Gastrocnemius medialis (tissue), 4 donors: ENCODE results near the gene ZBTB7B. TPM values are rescaled to one million over a fixed set of nuclear protein-coding genes. Genes with fewer than 3 reads are reported as not detected.

Experiments used
- ATAC-seq, 2 donors: fragments of 150-250 bp; one replicate each; pipeline ENCODE4 v1.9.1; 2016
- DNase-seq, 2 donors: peaks; one replicate each; pipeline ENCODE4 v3.0.0-alpha.2; 2019
- H3K27ac ChIP-seq, 4 donors: fragments of 200-600 bp; sonication (generic); 1 replicate in 1 of 4; 2 replicates in 3 of 4; pipeline ENCODE4 v1.5.1; 2016 to 2018; ENCODE audit warnings: mild to moderate bottlenecking in 2 of 4, moderate library complexity in 1 of 4
- H3K27me3 ChIP-seq, 3 donors: fragments of 200-600 bp; sonication (generic) in 2 of 3; 1 replicate in 1 of 3; 2 replicates in 2 of 3; pipeline versions ENCODE4 v1.5.1 to v1.6.0; 2016 to 2019; ENCODE audit warnings: mild to moderate bottlenecking in 1 of 3, moderate library complexity in 1 of 3
- H3K36me3 ChIP-seq, 2 donors: fragments of 200-600 bp; sonication (generic) in 1 of 2; one replicate each; pipeline ENCODE4 v1.5.1; 2017 to 2018
- H3K4me1 ChIP-seq, 2 donors: fragments of 200-600 bp; sonication (generic) in 1 of 2; one replicate each; pipeline ENCODE4 v1.5.1; 2016 to 2017; ENCODE audit warnings: mild to moderate bottlenecking in 2 of 2
- H3K4me3 ChIP-seq, 4 donors: fragments of 200-600 bp; sonication (generic) in 3 of 4; 1 replicate in 1 of 4; 2 replicates in 3 of 4; pipeline ENCODE4 v1.5.1; 2016 to 2019; ENCODE audit warnings: mild to moderate bottlenecking in 2 of 4
- H3K9me3 ChIP-seq, 3 donors: fragments of 200-600 bp; sonication (generic) in 2 of 3; 1 replicate in 1 of 3; 2 replicates in 2 of 3; pipeline ENCODE4 v1.5.1; 2016 to 2019
- CTCF ChIP-seq, 5 experiments: fragments of 450-650 bp in 3 of 5; fragments of 200-600 bp in 2 of 5; sonication (generic) in 2 of 5; IDR thresholded peaks in 4 of 5; conservative IDR thresholded peaks in 1 of 5; 1 replicate in 4 of 5; 2 replicates in 1 of 5; pipeline ENCODE4 v1.5.1; 2016 to 2019; ENCODE audit warnings: antibody characterized with exemption in 5 of 5, mild to moderate bottlenecking in 3 of 5, moderate library complexity in 3 of 5
- POLR2A ChIP-seq, 2 donors: fragments of 450-650 bp; IDR thresholded peaks; one replicate each; pipeline ENCODE4 v1.6.1; 2017; ENCODE audit warnings: antibody characterized with exemption in 2 of 2, mild to moderate bottlenecking in 2 of 2, moderate library complexity in 2 of 2
- in situ Hi-C, 4 donors: fragments of 200-750 bp; cut with MboI; loops; one replicate each; pipeline versions ENCODE4 v1.15.0 to v1.8.0; 2017; ENCODE audit warnings: low sequenced_read_pairs in 4 of 4
- intact Hi-C: fragments of 100-400 bp; cut with DNase I; formaldehyde crosslinking; loops from one replicate; pipeline ENCODE4 v1.15.1; 2023; ENCODE audit warnings: low total_unique reads
- total RNA-seq, 4 donors: library from RNA; depleted of rRNA; stranded (reverse); fragments of >200 nt; gene quantifications; one replicate each; pipeline versions ENCODE4 v1.1.0 to v1.2.3, GENCODE V29; 2016

The ZBTB7B gene
- total RNA-seq, 4 donors from 2014 or later = 61.3 to 100 (median 73.1) TPM

- Histone ChIP-seq H3K27me3 (no peaks in the 10 kb centered on the region), H3K27ac (peak overlapping the region; percentile 93 to 96 (median 95)), H3K36me3 (peaks cover 0 to 36% of the 10 kb centered on the region in 2 donors), H3K4me3 (peak overlapping the region; percentile 45 to 64 (median 52)), H3K4me1 (peaks cover 38 to 42% of the 10 kb centered on the region in 2 donors), H3K9me3 (no peaks in the 10 kb centered on the region)
- intact Hi-C loops = loop anchor here (5.0 kb wide), 2 partner anchors 82 to 117 kb away; partner anchors contain the start of gene ADAM15
- in situ Hi-C loops = loop anchor here in 3 of 4 donors (10.0 to 25.0 kb wide), 2 partner anchors 45 to 92 kb away; partner anchors contain the start of genes ADAM15 (in 1 of the 3) and EFNA4 (in 1 of the 3)
- TF ChIP-seq POLR2A (IDR thresholded peaks at IDR 0.05) = no peak
- no peak for TF ChIP-seq CTCF (IDR thresholded peaks at IDR 0.05 in 4 of 5, conservative IDR thresholded peaks at IDR 0.05 in 1 of 5)
- ATAC-seq = no peak
- DNase-seq = peak in 1 of 2 donors; percentile 43
Observed at GRCh38 chr1:154969860-154970452, 32.6 kb upstream of the ZBTB7B start.

- in situ Hi-C loops (loop anchor here in 1 of 4 donors (25.0 kb wide), 1 partner anchor 92 kb away; the partner anchor contains the start of genes ADAM15 and EFNA4), intact Hi-C loops (loop anchor here (5.0 kb wide), 2 partner anchors 82 to 117 kb away; partner anchors contain the start of gene ADAM15)
- peak within 1 kb of the TSS; percentile 93 to 96 (median 95) for H3K27ac ChIP-seq
- peaks cover 44 to 47% of the 10 kb centered on the region in 2 donors for H3K4me1 ChIP-seq
- peak; percentile 93 to 95 for DNase-seq
- H3K27me3 ChIP-seq = no peaks in the 10 kb centered on the region
- H3K9me3 ChIP-seq = no peaks in the 10 kb centered on the region
- H3K4me3 ChIP-seq = peak within 1 kb of the TSS; percentile 45 to 64 (median 52)
- peak; percentile 52 to 53 for ATAC-seq
- TF ChIP-seq POLR2A (IDR thresholded peaks at IDR 0.05) = peak; percentile 85 to 89
- TF ChIP-seq CTCF (IDR thresholded peaks at IDR 0.05 in 4 of 5, conservative IDR thresholded peaks at IDR 0.05 in 1 of 5) = no peak
- peaks cover 0 to 27% of the 10 kb centered on the region in 2 donors for H3K36me3 ChIP-seq
Observed at GRCh38 chr1:154970631-154971340, 31.8 kb upstream of the ZBTB7B start, which contains the start of gene SHC1. Gene SHC1, minus strand, starts transcription at chr1:154970747. Its CDS starts 221 bp downstream, at chr1:154970526.

DNA sequence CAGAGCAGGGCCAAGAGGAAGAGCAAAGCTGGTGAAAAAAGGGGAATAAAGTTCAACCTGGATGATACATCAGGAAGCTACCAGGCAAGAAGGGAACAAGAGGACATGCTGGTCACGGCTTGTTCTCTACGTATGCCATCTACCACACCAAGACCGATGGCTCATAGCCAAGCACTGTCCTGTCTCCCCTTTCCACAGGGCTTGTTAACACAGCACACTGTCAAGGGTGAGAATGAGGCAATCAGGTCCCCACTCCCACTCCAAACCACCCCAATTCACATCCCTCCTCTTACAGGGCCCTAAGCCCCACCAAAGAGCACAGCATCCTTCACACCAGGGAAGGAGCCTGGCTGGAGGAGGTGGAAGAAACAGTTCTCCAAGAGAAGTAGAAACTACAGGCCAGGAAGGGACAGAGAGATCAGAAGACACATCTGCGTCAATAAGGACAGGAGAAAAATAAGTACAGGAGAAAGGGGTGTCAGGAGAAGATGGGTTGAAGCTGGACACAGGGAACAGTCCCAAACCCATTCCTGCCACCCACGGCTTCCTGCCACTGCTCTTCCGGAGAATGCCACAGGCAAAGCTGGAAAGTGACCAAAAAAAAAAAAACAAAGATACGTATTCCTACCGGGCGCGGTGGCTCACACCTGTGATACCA lies 31.1 kb upstream of the ZBTB7B start:
- Histone ChIP-seq H3K27ac (peak overlapping the region; percentile 93 to 96 (median 95)), H3K36me3 (peaks cover 0 to 21% of the 10 kb centered on the region in 2 donors), H3K4me1 (peaks cover 51 to 54% of the 10 kb centered on the region in 2 donors), H3K9me3 (no peaks in the 10 kb centered on the region), H3K27me3 (no peaks in the 10 kb centered on the region), H3K4me3 (peak overlapping the region; percentile 45 to 64 (median 52))
- intact Hi-C loops (loop anchor here (5.0 kb wide), 2 partner anchors 81 to 116 kb away; partner anchors contain the start of gene ADAM15), in situ Hi-C loops (loop anchor here in 1 of 4 donors (25.0 kb wide), 1 partner anchor 91 kb away; the partner anchor contains the start of genes ADAM15 and EFNA4)
- no peak for TF ChIP-seq POLR2A (IDR thresholded peaks at IDR 0.05)
- TF ChIP-seq CTCF (IDR thresholded peaks at IDR 0.05 in 4 of 5, conservative IDR thresholded peaks at IDR 0.05 in 1 of 5) = no peak
- DNase-seq (peak; percentile 57 to 74), ATAC-seq (no peak)

- H3K4me3 ChIP-seq = peak overlapping the region in 3 of 4 donors; percentile 64 to 75 (median 73)
- intact Hi-C loops (loop anchor here (5.0 kb wide), 2 partner anchors 80 to 115 kb away; partner anchors contain the start of gene ADAM15), in situ Hi-C loops (loop anchor here in 1 of 4 donors (25.0 kb wide), 1 partner anchor 90 kb away; the partner anchor contains the start of genes ADAM15 and EFNA4)
- H3K4me1 ChIP-seq = peaks cover 52 to 54% of the 10 kb centered on the region in 2 donors
- H3K27me3 ChIP-seq = no peaks in the 10 kb centered on the region
- DNase-seq (no peak), ATAC-seq (no peak)
- H3K27ac ChIP-seq = peak overlapping the region; percentile 93 to 96 (median 95)
- no peaks in the 10 kb centered on the region for H3K9me3 ChIP-seq
- H3K36me3 ChIP-seq = peaks cover 0 to 14% of the 10 kb centered on the region in 2 donors
- TF ChIP-seq CTCF (IDR thresholded peaks at IDR 0.05 in 4 of 5, conservative IDR thresholded peaks at IDR 0.05 in 1 of 5) (no peak), POLR2A (IDR thresholded peaks at IDR 0.05) (no peak)
Observed at GRCh38 chr1:154972213-154972516, 30.4 kb upstream of the ZBTB7B start.
